ENCODE data around the gene MRPL12.

The MRPL12 gene

DNA sequence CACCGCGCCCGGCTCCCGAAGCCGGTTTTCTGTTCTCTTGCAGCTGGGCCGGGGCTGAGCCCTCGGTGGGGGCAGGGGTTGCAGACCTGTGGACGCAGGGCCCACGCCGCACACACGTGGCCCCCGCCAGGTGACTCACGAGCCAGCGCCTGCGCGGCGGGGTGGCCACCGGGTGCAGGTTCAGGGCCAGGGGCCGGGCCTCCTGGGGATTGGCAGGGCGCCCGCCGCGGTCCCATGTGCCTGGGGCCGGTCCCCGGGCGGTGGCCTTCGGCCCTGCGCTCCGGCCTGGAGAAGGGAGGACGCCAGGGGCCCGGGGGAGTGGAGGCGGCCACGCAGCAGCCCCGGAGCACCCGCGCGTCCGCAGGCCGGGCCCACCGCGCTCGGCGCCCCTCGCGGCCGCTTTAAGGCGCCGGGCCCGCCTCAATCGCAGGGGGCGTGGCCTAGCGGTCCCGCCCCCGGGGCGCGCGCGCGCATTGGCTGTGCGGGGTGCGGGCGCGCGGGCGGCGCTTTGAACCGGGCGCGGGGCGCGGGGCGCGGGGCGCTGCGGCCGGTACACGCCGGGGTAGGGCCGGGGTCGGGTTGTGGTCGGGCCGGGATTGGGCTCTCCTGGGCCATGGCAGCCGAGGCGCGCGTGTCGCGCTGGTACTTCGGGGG, 8.8 kb downstream of the MRPL12 start, which contains the start of gene SLC25A10:
Gene SLC25A10 (plus strand): TSS at position 471 of the 654 bp plus-strand sequence. CDS start 143 bp downstream, at position 614.
- in situ Hi-C loops (cut with HindIII; ENCODE audit: low sequenced_read_pairs), result no loop called here
- DNase-seq (ENCODE audit: low read depth, low spot score), result peak; percentile 70
- peak within 1 kb of the TSS; percentile 49 for H3K4me3 ChIP-seq (ENCODE audit: low read depth, low read length)
- TF ChIP-seq, protein P1, sequence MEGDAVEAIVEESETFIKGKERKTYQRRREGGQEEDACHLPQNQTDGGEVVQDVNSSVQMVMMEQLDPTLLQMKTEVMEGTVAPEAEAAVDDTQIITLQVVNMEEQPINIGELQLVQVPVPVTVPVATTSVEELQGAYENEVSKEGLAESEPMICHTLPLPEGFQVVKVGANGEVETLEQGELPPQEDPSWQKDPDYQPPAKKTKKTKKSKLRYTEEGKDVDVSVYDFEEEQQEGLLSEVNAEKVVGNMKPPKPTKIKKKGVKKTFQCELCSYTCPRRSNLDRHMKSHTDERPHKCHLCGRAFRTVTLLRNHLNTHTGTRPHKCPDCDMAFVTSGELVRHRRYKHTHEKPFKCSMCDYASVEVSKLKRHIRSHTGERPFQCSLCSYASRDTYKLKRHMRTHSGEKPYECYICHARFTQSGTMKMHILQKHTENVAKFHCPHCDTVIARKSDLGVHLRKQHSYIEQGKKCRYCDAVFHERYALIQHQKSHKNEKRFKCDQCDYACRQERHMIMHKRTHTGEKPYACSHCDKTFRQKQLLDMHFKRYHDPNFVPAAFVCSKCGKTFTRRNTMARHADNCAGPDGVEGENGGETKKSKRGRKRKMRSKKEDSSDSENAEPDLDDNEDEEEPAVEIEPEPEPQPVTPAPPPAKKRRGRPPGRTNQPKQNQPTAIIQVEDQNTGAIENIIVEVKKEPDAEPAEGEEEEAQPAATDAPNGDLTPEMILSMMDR (IDR thresholded peaks at IDR 0.05; ENCODE audit: low read depth, low read length), result no peak

DNA sequence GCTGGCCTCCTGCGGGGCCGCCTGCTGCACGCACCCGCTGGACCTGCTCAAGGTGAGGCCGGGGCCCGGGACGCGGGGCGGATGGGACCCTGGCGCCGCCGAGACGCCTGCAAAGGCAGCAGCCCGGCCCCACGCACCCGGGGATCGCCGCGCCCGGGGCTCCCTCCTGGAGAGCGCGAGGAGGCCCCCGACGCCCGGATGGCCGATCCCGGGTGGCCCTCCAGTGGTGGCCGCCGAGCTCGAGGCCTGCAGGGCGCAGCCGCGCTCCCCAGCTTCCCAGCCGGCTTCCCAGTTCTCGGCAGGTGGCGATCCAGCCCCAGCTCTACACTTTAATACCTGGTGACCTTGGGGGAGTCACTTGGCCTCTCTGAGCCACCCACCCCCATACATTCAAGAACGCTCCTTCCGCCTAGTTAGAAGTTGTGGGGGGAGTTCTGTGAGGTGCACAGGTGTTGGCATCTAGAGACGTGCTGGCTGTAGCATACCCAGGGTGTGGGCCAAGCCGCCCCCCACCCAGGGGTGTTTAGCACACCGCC, 9.4 kb downstream of the MRPL12 start:
- in situ Hi-C loops (cut with HindIII; ENCODE audit: low sequenced_read_pairs), result no loop called here
- peak overlapping the region; percentile 49 for H3K4me3 ChIP-seq (ENCODE audit: low read depth, low read length)
- no peak for DNase-seq (ENCODE audit: low read depth, low spot score)
- TF ChIP-seq, protein P1 (IDR thresholded peaks at IDR 0.05; ENCODE audit: low read depth, low read length), result peak; percentile 7

DNA sequence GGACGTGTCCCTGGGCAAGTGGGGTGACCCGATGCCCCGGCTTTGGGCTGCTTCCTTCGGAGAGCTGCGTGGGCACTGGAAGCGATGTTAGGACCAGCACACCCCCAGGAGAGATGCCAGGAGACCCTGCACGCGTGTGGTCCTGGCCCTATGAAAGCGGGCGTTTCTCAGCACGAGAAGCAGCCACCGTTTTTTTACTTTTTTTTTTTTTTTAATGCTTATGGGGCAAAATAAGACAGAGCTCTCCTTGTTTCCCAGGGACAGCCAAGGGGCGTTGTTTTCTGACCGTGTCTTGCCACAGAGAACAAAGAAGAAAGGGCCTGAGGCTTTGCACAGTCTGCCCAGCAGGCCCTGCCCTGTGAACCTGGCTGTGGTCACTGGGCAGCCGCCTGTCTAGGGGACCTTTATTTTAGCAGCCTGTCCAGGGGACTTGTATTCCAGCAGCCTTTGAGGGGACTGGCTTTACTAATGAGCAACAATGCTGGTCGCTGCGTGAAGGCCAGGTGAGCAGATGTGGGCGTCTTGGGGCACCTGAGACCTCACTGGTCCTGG, 9.9 kb downstream of the MRPL12 start:
- no peak for DNase-seq (ENCODE audit: low read depth, low spot score)
- TF ChIP-seq, protein P1 (IDR thresholded peaks at IDR 0.05; ENCODE audit: low read depth, low read length), result no peak
- H3K4me3 ChIP-seq (ENCODE audit: low read depth, low read length), result peak overlapping the region; percentile 49
- in situ Hi-C loops (cut with HindIII; ENCODE audit: low sequenced_read_pairs), result no loop called here

DNA sequence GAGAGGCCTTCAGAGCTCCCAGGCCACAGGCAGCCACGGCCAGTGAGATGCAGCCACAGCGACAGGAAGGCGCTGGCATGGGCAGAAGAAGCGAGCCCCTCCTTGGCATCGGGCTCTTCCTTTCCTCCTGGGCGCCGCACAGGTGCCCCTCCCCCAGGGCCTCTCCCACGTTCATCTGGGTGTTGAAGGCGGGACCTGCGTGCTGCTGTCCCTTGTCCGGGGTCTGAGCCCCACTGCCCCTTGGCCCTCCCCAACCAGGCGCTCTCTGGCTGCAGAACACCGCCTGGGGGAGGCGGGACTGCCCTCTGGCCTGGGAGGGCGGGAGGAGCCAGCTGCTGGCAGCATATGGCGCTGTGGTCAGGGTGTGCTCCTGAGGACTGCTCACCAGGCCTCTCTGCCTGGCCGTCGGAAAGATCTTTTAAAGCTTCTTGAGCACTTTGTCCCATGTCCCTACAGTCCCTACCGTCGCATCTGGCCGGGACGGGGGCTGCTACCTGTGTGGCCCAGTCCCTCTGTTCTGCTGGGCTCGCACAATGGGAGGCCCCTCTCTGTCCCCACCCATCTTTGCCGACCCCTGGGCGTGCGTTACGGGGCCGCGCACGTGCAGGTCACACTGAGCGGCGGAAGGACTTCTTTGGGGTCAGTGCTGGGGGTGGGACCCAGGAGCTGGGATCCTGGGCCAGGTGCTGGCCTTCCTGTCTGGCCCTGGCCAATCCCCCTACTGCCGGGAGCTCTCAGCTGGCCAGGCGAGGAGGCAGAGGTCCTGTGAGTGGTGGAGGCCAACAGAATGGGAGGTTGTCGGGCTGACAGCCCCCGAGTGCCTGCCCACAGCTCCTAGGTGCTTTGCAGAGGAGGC, 10.6 kb downstream of the MRPL12 start:
- H3K4me3 ChIP-seq (ENCODE audit: low read depth, low read length), result peak overlapping the region; percentile 49
- no peak for DNase-seq (ENCODE audit: low read depth, low spot score)
- TF ChIP-seq, protein P1 (IDR thresholded peaks at IDR 0.05; ENCODE audit: low read depth, low read length), result no peak
- in situ Hi-C loops (cut with HindIII; ENCODE audit: low sequenced_read_pairs), result no loop called here

DNA sequence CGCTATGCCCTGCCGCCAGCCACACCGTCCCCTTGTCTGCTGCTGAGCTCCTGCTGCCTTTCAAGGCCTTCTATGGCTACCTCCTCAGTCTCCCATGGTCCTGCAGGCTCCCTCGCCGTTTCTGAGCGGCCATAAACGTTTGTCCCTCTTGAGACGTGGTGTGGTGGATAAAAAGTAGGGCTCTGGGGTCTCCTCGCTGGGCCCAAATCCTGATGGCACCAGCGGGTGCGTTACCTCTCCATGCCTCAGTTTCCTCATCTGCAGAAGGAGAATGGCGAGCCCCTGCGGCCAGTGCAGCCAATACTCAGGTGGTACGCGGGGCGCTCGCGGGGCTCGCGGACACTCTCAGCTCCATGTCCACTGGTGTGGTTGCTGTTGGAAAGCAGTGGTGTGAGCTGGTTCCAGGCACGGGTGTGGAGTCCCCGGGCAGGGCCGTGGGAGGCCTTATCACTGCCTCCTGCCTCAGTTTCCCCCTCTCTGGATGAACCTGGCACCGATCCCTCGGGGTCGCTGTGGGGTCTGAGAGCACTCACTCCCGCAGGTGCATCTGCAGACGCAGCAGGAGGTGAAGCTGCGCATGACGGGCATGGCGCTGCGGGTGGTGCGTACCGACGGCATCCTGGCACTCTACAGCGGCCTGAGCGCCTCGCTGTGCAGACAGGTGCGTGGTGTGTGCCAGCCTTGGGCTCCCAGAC, 11.4 kb downstream of the MRPL12 start:
- no peak overlapping the region for H3K4me3 ChIP-seq (ENCODE audit: low read depth, low read length)
- no peak for DNase-seq (ENCODE audit: low read depth, low spot score)
- TF ChIP-seq, protein P1 (IDR thresholded peaks at IDR 0.05; ENCODE audit: low read depth, low read length), result no peak
- in situ Hi-C loops (cut with HindIII; ENCODE audit: low sequenced_read_pairs), result no loop called here
